G401.6 (cell line): Measurements from ENCODE around the gene MFNG.
"Not testable (repeated sequence)": the region's sequence is repeated elsewhere in the genome, so short reads cannot be mapped to it uniquely, and the experiment has no call there.

Experiments
- FAIRE-seq: peaks from 2 replicates; lab custom pipeline; 2012; peaks lifted over from hg19 to GRCh38; lab: Jason Lieb, UNC

Gene MFNG

GRCh38 chr22:37486224-37486845 is at the start of gene MFNG:
MFNG (minus strand) TSS chr22:37486384; CDS start chr22:37486177, 207 bp downstream.
- FAIRE-seq, result peak; percentile 82

GRCh38 chr22:37535159-37535558 is 49.0 kb upstream of the MFNG start:
- FAIRE-seq, result no peak

- no peak for FAIRE-seq
Measured at GRCh38 chr22:37534445-37534844, 48.3 kb upstream of the MFNG start.

- no peak for FAIRE-seq
Measured at GRCh38 chr22:37533995-37534394, 47.8 kb upstream of the MFNG start.

GRCh38 chr22:37529652-37530345 is 43.6 kb upstream of the MFNG start:
- no peak for FAIRE-seq

- FAIRE-seq, result not testable (repeated sequence)
Measured at GRCh38 chr22:37527952-37528351, 41.8 kb upstream of the MFNG start.

GRCh38 chr22:37527081-37527752 is 41.0 kb upstream of the MFNG start:
- FAIRE-seq, result not testable (repeated sequence)

GRCh38 chr22:37526376-37526775 is 40.2 kb upstream of the MFNG start:
- FAIRE-seq, result no peak

- FAIRE-seq, result no peak
Measured at GRCh38 chr22:37525746-37526350, 39.7 kb upstream of the MFNG start.

- FAIRE-seq, result no peak
Measured at GRCh38 chr22:37525073-37525745, 39.0 kb upstream of the MFNG start.

- FAIRE-seq, result no peak
Measured at GRCh38 chr22:37522482-37522881, 36.3 kb upstream of the MFNG start.

- FAIRE-seq, result no peak
Measured at GRCh38 chr22:37521236-37521739, 35.1 kb upstream of the MFNG start.

GRCh38 chr22:37520776-37521191 is 34.6 kb upstream of the MFNG start:
- FAIRE-seq, result no peak

- no peak for FAIRE-seq
Measured at GRCh38 chr22:37519268-37520195, 33.3 kb upstream of the MFNG start, which contains the start of gene CARD10. CARD10 (minus strand) TSS chr22:37519415; CDS start chr22:37519200, 215 bp downstream.

GRCh38 chr22:37518509-37519267 is 32.5 kb upstream of the MFNG start:
- no peak for FAIRE-seq

GRCh38 chr22:37517826-37518450 is 31.8 kb upstream of the MFNG start:
- no peak for FAIRE-seq

- peak; percentile 41 for FAIRE-seq
Measured at GRCh38 chr22:37516456-37516855, 30.3 kb upstream of the MFNG start.

- no peak for FAIRE-seq
Measured at GRCh38 chr22:37515901-37516300, 29.7 kb upstream of the MFNG start.

- no peak for FAIRE-seq
Measured at GRCh38 chr22:37514526-37515051, 28.4 kb upstream of the MFNG start.
